ENCODE data around the gene ATG2B. TPM values are rescaled to one million over a fixed set of nuclear protein-coding genes. Genes with fewer than 3 reads are reported as not detected.

The ATG2B gene
- total RNA-seq, 1 donor from 2014 or later = 11.9 TPM

GRCh38 chr14:96341323-96341722 lies 21.8 kb downstream of the ATG2B start:
- Mint-ChIP-seq H3K9me3 (no peaks in the 10 kb centered on the region), H3K27ac (no peak overlapping the region), H3K27me3 (ENCODE audit: insufficient read depth, low read depth) (no peaks in the 10 kb centered on the region), H3K36me3 (peaks cover 16% of the 10 kb centered on the region), H3K4me1 (no peaks in the 10 kb centered on the region), H3K4me3 (no peak overlapping the region)
- no peaks in the 10 kb centered on the region for H3K9me3 ChIP-seq (ENCODE audit: low read depth)
- no peaks in the 10 kb centered on the region for H3K4me1 ChIP-seq
- no peaks in the 10 kb centered on the region for H3K27me3 ChIP-seq
- TF ChIP-seq EZH2phosphoT487 (IDR thresholded peaks at IDR 0.05) = no peak
- no peak for TF ChIP-seq CTCF (IDR thresholded peaks at IDR 0.05)
- no peak for TF ChIP-seq EZH2 (IDR thresholded peaks at IDR 0.05)
- H4K20me1 ChIP-seq (ENCODE audit: low read depth) = no peaks in the 10 kb centered on the region
- peaks cover 5% of the 10 kb centered on the region for H3F3A ChIP-seq (ENCODE audit: low read depth)
- H2AFZ ChIP-seq (replicated peaks) = no peak overlapping the region
- H3K4me3 ChIP-seq = no peak overlapping the region
- no peak overlapping the region for H3K27ac ChIP-seq
- H3K36me3 ChIP-seq = no peaks in the 10 kb centered on the region
- no peak for DNase-seq (ENCODE audit: low spot score)
- no peak overlapping the region for H3K9ac ChIP-seq
- H3K79me2 ChIP-seq (ENCODE audit: low read depth) = peaks cover under 1% of the 10 kb centered on the region
- no peak overlapping the region for H3K4me2 ChIP-seq

- H4K20me1 ChIP-seq (ENCODE audit: low read depth) = peaks cover 3% of the 10 kb centered on the region
- H3K36me3 ChIP-seq = no peaks in the 10 kb centered on the region
- Mint-ChIP-seq H3K4me3 (no peak overlapping the region), H3K27me3 (ENCODE audit: insufficient read depth, low read depth) (no peaks in the 10 kb centered on the region), H3K9me3 (no peaks in the 10 kb centered on the region), H3K4me1 (no peaks in the 10 kb centered on the region), H3K27ac (no peak overlapping the region), H3K36me3 (peaks cover 16% of the 10 kb centered on the region)
- TF ChIP-seq CTCF (IDR thresholded peaks at IDR 0.05) (no peak), EZH2phosphoT487 (IDR thresholded peaks at IDR 0.05) (no peak), EZH2 (IDR thresholded peaks at IDR 0.05) (no peak)
- H3K4me3 ChIP-seq = no peak overlapping the region
- no peaks in the 10 kb centered on the region for H3K9me3 ChIP-seq (ENCODE audit: low read depth)
- H3K4me2 ChIP-seq = no peak overlapping the region
- H3K9ac ChIP-seq = no peak overlapping the region
- H3K79me2 ChIP-seq (ENCODE audit: low read depth) = no peaks in the 10 kb centered on the region
- no peak overlapping the region for H2AFZ ChIP-seq (replicated peaks)
- DNase-seq (ENCODE audit: low spot score) = no peak
- peaks cover 8% of the 10 kb centered on the region for H3K4me1 ChIP-seq
- H3K27me3 ChIP-seq = no peaks in the 10 kb centered on the region
- peaks cover 5% of the 10 kb centered on the region for H3F3A ChIP-seq (ENCODE audit: low read depth)
- H3K27ac ChIP-seq = no peak overlapping the region
Observed at GRCh38 chr14:96338551-96338950, 24.6 kb downstream of the ATG2B start.

- H3K79me2 ChIP-seq (ENCODE audit: low read depth) = no peaks in the 10 kb centered on the region
- H3K9me3 ChIP-seq (ENCODE audit: low read depth) = no peaks in the 10 kb centered on the region
- H3K4me2 ChIP-seq = no peak overlapping the region
- DNase-seq (ENCODE audit: low spot score) = no peak
- H3K9me3 Mint-ChIP-seq = no peaks in the 10 kb centered on the region
- no peak overlapping the region for H3K9ac ChIP-seq
- H3K27ac Mint-ChIP-seq = no peak overlapping the region
- no peak overlapping the region for H2AFZ ChIP-seq (replicated peaks)
- no peak overlapping the region for H3K27ac ChIP-seq
- no peaks in the 10 kb centered on the region for H3K4me1 Mint-ChIP-seq
- H3K4me3 Mint-ChIP-seq = no peak overlapping the region
- H3K27me3 ChIP-seq = no peaks in the 10 kb centered on the region
- no peaks in the 10 kb centered on the region for H3K27me3 Mint-ChIP-seq (ENCODE audit: insufficient read depth, low read depth)
- H3K36me3 Mint-ChIP-seq = peaks cover 12% of the 10 kb centered on the region
- H3F3A ChIP-seq (ENCODE audit: low read depth) = no peaks in the 10 kb centered on the region
- TF ChIP-seq EZH2 (IDR thresholded peaks at IDR 0.05) = no peak
- no peak for TF ChIP-seq EZH2phosphoT487 (IDR thresholded peaks at IDR 0.05)
- no peak for TF ChIP-seq CTCF (IDR thresholded peaks at IDR 0.05)
- H3K36me3 ChIP-seq = peaks cover 13% of the 10 kb centered on the region
- H4K20me1 ChIP-seq (ENCODE audit: low read depth) = no peaks in the 10 kb centered on the region
- H3K4me3 ChIP-seq = no peak overlapping the region
- peaks cover 9% of the 10 kb centered on the region for H3K4me1 ChIP-seq
Observed at GRCh38 chr14:96324219-96324618, 38.9 kb downstream of the ATG2B start.

All from neural progenitor cell (in vitro differentiated cells).